ENCODE results near the gene CMTM6.

DNA sequence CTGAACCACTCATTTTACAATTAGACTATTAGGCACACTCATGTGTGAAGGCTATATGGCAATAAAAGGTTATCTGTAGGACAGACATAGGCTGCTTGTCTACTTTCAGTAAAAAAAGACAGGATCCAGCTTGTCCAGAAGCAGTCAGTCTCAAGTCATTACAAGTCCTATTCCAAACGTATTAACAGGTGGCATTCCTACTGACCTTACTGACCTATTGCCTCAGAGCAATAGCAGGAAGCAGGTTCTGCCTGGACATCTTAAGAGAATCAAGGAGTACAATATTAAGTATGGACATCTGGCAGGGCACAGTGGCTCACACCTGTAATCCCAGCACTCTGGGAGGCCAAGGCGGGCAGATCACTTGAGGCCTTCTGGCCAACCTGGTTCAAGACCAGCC, 7.0 kb downstream of the CMTM6 start:
- TF ChIP-seq, protein P1, sequence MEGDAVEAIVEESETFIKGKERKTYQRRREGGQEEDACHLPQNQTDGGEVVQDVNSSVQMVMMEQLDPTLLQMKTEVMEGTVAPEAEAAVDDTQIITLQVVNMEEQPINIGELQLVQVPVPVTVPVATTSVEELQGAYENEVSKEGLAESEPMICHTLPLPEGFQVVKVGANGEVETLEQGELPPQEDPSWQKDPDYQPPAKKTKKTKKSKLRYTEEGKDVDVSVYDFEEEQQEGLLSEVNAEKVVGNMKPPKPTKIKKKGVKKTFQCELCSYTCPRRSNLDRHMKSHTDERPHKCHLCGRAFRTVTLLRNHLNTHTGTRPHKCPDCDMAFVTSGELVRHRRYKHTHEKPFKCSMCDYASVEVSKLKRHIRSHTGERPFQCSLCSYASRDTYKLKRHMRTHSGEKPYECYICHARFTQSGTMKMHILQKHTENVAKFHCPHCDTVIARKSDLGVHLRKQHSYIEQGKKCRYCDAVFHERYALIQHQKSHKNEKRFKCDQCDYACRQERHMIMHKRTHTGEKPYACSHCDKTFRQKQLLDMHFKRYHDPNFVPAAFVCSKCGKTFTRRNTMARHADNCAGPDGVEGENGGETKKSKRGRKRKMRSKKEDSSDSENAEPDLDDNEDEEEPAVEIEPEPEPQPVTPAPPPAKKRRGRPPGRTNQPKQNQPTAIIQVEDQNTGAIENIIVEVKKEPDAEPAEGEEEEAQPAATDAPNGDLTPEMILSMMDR (IDR thresholded peaks at IDR 0.05; ENCODE audit: borderline replicate concordance, extremely low read depth, low read length, poor library complexity, severe bottlenecking), result no peak
- no peak for TF ChIP-seq EZH2 (IDR thresholded peaks at IDR 0.05; ENCODE audit: borderline replicate concordance, low read depth, low read length, severe bottlenecking)
